Loucy (cell line): ENCODE measurements around the gene DNAJC5G.

ENCODE experiments used
- H2AFZ ChIP-seq: fragments of 200-600 bp; sonication (generic); 2 replicates; pipeline ENCODE4 v1.6.0; 2016; ENCODE audit warnings: antibody characterized with exemption, mild to moderate bottlenecking, low read length, moderate library complexity
- H3F3A ChIP-seq: fragments of 200-600 bp; 2 replicates; pipeline ENCODE4 v1.6.0; 2016; ENCODE audit warnings: antibody characterized with exemption, low read depth, mild to moderate bottlenecking
- H3K27me3 ChIP-seq: fragments of 200-600 bp; sonication (generic); 2 replicates; pipeline ENCODE4 v1.6.1; 2014; ENCODE audit warnings: low read length, mild to moderate bottlenecking; ENCODE audit not compliant: insufficient read depth, poor library complexity, severe bottlenecking
- H3K36me3 ChIP-seq: fragments of 200-600 bp; sonication (generic); 2 replicates; pipeline ENCODE4 v1.6.1; 2016; ENCODE audit warnings: low read length; ENCODE audit not compliant: insufficient read depth
- H3K4me1 ChIP-seq: fragments of 200-600 bp; sonication (generic); 2 replicates; pipeline ENCODE4 v1.5.1; 2014; ENCODE audit warnings: low read length, mild to moderate bottlenecking; ENCODE audit not compliant: insufficient read depth, poor library complexity, severe bottlenecking
- H3K4me2 ChIP-seq: fragments of 200-600 bp; sonication (generic); 2 replicates; pipeline ENCODE4 v1.6.0; 2014; ENCODE audit warnings: antibody characterized with exemption, low read length, low read depth, mild to moderate bottlenecking; ENCODE audit not compliant: poor library complexity, severe bottlenecking
- H3K4me3 ChIP-seq: fragments of 200-600 bp; sonication (generic); 2 replicates; pipeline ENCODE4 v1.5.1; 2014; ENCODE audit warnings: low read length, mild to moderate bottlenecking, mixed read lengths; ENCODE audit not compliant: poor library complexity, severe bottlenecking
- H3K79me2 ChIP-seq: fragments of 200-600 bp; sonication (generic); 2 replicates; pipeline ENCODE4 v1.6.1; 2014; ENCODE audit warnings: low read length; ENCODE audit not compliant: insufficient read depth
- H3K9ac ChIP-seq: fragments of 200-600 bp; sonication (generic); 2 replicates; pipeline ENCODE4 v1.6.0; 2014; ENCODE audit warnings: mild to moderate bottlenecking, low read depth, low read length, moderate library complexity; ENCODE audit not compliant: poor library complexity, severe bottlenecking
- H3K9me2 ChIP-seq: fragments of 200-600 bp; sonication (generic); replicated peaks from 2 replicates; pipeline ENCODE4 v1.6.1; 2016; ENCODE audit warnings: low read depth, low read length, mixed read lengths
- H3K9me3 ChIP-seq: fragments of 200-600 bp; sonication (generic); 2 replicates; pipeline ENCODE4 v1.6.1; 2014; ENCODE audit warnings: mild to moderate bottlenecking, antibody characterized with exemption, low read length, low read depth; ENCODE audit not compliant: insufficient read depth
- H4K20me1 ChIP-seq: fragments of 200-600 bp; sonication (generic); 2 replicates; pipeline ENCODE4 v1.6.0; 2014; ENCODE audit warnings: antibody characterized with exemption, low read length, mild to moderate bottlenecking; ENCODE audit not compliant: insufficient read depth, poor library complexity, severe bottlenecking
- CTCF ChIP-seq: fragments of 200-600 bp; sonication (generic); conservative IDR thresholded peaks from 2 replicates; pipeline ENCODE4 v1.5.1; 2014; ENCODE audit warnings: mild to moderate bottlenecking, antibody characterized with exemption, low read length
- EZH2phosphoT487 ChIP-seq: fragments of 200-600 bp; IDR thresholded peaks from 2 replicates; pipeline ENCODE4 v1.6.1; 2018; ENCODE audit warnings: antibody characterized with exemption, mild to moderate bottlenecking, moderate library complexity, borderline replicate concordance

DNAJC5G gene

GRCh38 chr2:27280826-27281225 lies 5.6 kb downstream of the DNAJC5G start:
- Histone ChIP-seq H3K36me3 (no peaks in the 10 kb centered on the region), H3K9me2 (no peaks in the 10 kb centered on the region), H2AFZ (peak overlapping the region; percentile 78; the same call in 1 of the 2 replicates), H3F3A (no peaks in the 10 kb centered on the region), H4K20me1 (no peaks in the 10 kb centered on the region), H3K4me2 (no peak overlapping the region), H3K79me2 (no peaks in the 10 kb centered on the region), H3K9me3 (no peaks in the 10 kb centered on the region), H3K9ac (no peak overlapping the region), H3K4me1 (peaks cover 7% of the 10 kb centered on the region), H3K27me3 (no peaks in the 10 kb centered on the region), H3K4me3 (no peak overlapping the region)
- no peak for TF ChIP-seq CTCF
- no peak for TF ChIP-seq EZH2phosphoT487

GRCh38 chr2:27281442-27281841 lies 6.2 kb downstream of the DNAJC5G start:
- Histone ChIP-seq H3K4me3 (no peak overlapping the region), H3K4me1 (peaks cover 7% of the 10 kb centered on the region), H3K36me3 (no peaks in the 10 kb centered on the region), H3K9me2 (no peaks in the 10 kb centered on the region), H3K79me2 (no peaks in the 10 kb centered on the region), H3F3A (no peaks in the 10 kb centered on the region), H3K9me3 (no peaks in the 10 kb centered on the region), H3K4me2 (no peak overlapping the region), H3K27me3 (no peaks in the 10 kb centered on the region), H4K20me1 (no peaks in the 10 kb centered on the region), H2AFZ (no peak overlapping the region), H3K9ac (no peak overlapping the region)
- TF ChIP-seq EZH2phosphoT487 (no peak), CTCF (no peak)

GRCh38 chr2:27281855-27282559 lies 6.8 kb downstream of the DNAJC5G start, which contains the start of gene TRIM54:
Gene TRIM54, plus strand, starts transcription at chr2:27282429. Its CDS starts 303 bp downstream, at chr2:27282732.
- H3K36me3 ChIP-seq, result no peaks in the 10 kb centered on the region
- H2AFZ ChIP-seq, result no peak within 1 kb of the TSS
- no peaks in the 10 kb centered on the region for H3K9me2 ChIP-seq
- TF ChIP-seq CTCF (no peak), EZH2phosphoT487 (no peak)
- H4K20me1 ChIP-seq, result no peaks in the 10 kb centered on the region
- H3K79me2 ChIP-seq, result no peaks in the 10 kb centered on the region
- H3F3A ChIP-seq, result no peaks in the 10 kb centered on the region
- no peak within 1 kb of the TSS for H3K4me3 ChIP-seq
- no peaks in the 10 kb centered on the region for H3K27me3 ChIP-seq
- no peak within 1 kb of the TSS for H3K4me2 ChIP-seq
- no peak within 1 kb of the TSS for H3K9ac ChIP-seq
- H3K4me1 ChIP-seq, result peaks cover 7% of the 10 kb centered on the region
- no peaks in the 10 kb centered on the region for H3K9me3 ChIP-seq
